Measurements from ENCODE around the gene NR2E1.

Gene NR2E1

DNA sequence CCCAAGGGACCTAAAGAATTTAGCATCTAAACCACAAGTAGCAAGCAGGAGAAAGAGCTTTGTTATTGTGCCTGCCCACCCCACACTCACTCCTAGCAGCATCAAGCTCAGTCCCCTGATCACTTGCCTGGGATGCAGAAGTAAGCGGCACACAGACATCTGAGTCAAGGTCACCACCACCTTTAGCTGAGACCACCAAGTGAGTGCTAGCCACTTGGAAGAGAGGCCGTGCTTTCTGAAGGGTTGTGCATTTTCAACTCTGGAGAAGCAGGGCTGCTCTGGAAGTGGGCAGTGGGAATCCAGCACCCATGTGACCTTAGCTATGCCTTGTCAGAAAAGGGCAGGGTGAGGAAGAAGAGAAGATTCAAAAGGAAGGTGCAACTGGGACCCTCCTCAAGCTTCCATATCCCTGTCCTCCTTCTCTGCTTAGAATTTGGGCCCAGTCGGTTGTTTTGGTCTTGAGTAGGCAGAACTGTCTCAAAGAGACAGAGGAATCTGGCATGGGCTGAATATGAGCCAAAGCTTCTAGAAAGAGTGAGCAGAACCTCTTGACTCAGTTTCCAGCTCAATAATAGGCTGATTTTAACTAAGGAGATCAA lies 6.2 kb downstream of the NR2E1 start:
- DNase-seq: no peak

- DNase-seq: no peak
Measured at GRCh38 chr6:108174371-108175175, 8.8 kb downstream of the NR2E1 start.

DNA sequence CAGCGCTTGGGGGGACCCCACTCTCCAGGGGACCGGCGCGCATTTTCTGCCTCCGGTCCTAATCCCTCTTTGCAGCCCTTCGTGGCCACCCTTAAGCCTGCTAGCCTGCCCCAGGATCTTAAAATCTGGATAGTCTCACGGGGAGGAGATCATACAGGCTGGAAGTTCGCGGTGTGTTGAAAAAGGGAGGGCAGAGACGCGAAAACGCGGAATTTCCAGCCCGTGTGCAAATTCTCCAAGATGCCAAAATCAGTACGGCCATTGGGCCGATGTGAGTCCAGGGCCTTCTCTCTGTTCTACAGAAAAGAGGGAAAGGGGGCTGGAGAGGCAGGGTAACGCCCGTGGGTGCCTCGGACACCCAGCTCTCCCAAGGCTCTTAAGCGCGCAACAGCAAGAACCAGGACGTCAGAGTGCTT lies 9.4 kb downstream of the NR2E1 start:
- DNase-seq: no peak

GRCh38 chr6:108175592-108176279 lies 9.9 kb downstream of the NR2E1 start:
- DNase-seq: no peak

GRCh38 chr6:108176281-108177089 lies 10.7 kb downstream of the NR2E1 start:
- no peak for DNase-seq

DNA sequence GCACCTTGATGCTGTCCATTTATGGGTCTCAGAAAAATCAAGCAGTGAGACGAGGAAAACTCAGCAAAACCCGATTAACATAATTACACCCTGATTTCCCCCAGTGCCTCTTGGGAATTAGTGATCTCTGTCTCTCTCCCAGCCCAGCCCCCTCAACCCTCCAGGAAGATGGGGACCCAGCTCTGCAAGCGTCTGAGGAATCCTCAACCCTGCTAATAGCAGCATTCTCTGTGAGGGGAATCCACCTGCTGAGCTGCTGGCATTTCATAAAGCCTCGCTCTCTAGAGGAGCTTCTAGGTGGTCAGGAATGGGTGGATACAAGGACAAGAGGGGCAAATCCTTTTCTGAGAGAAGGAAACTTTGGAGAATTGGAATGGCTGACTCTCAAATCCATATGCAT lies 13.9 kb downstream of the NR2E1 start:
- no peak for DNase-seq

- DNase-seq: no peak
Measured at GRCh38 chr6:108180266-108180665, 14.4 kb downstream of the NR2E1 start.

- no peak for DNase-seq
Measured at GRCh38 chr6:108180776-108181175, 15.0 kb downstream of the NR2E1 start.

- DNase-seq: no peak
Measured at GRCh38 chr6:108186226-108186625, 20.4 kb downstream of the NR2E1 start.

DNA sequence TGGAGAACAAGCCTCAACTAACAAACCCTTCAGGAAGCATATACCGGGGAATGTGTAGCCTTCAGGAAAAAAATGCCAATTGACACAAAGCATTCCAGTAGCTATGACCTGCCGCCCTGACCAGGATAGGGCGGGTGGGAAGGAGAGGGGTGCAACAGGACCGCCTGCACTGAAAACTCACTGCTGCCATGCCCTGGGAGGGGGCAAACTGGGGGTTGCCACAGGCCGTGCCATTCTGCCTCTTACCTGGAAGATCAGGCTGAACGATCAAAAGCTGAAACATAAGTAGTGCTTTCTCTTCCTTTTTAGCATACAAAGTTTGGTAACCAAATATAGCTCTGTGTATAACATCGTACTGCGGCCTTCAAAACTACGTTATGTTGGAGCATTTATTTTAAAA lies 21.7 kb downstream of the NR2E1 start:
- no peak for DNase-seq

GRCh38 chr6:108193131-108193530 lies 27.3 kb downstream of the NR2E1 start:
- no peak for DNase-seq

DNA sequence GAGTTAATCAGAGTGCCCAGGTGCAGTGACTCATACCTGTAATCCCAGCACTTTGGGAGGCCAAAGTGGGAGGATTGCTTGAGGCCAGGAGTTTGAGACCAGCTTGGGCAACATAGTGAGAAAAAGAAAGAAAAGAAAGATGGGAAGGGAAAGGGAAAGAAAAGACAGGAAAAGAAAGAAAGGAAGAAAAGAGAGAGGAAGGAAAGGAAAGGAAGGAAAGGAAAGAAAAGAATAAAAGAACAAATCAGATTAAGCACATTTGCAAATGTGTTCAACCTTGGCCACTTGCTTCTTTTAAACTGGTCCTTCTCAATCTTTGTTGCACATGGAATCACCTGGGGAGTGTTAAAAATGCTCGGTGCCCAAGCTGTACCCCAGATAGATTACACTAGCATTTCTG lies 28.0 kb downstream of the NR2E1 start:
- no peak for DNase-seq

DNA sequence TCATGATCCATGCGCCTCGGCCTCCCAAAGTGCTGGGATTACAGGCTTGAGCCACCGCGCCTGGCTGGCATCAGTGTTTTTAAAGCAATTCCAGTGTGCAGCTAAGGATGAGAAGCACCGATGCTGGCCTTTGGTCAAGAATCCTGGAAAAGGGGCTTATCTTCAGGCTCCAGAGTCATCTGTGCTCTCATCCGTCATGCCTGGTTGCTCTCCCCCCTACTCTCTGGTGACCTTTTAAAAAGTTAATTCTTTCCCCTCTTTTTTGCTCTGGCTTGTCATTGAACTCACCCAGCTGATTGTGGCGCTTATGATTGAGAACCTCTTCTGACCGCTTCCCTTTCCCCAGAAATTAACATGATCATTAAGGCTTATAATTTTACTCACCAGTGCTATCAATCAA lies 28.7 kb downstream of the NR2E1 start:
- DNase-seq: no peak

GRCh38 chr6:108195209-108195608 lies 29.4 kb downstream of the NR2E1 start:
- DNase-seq: no peak

DNA sequence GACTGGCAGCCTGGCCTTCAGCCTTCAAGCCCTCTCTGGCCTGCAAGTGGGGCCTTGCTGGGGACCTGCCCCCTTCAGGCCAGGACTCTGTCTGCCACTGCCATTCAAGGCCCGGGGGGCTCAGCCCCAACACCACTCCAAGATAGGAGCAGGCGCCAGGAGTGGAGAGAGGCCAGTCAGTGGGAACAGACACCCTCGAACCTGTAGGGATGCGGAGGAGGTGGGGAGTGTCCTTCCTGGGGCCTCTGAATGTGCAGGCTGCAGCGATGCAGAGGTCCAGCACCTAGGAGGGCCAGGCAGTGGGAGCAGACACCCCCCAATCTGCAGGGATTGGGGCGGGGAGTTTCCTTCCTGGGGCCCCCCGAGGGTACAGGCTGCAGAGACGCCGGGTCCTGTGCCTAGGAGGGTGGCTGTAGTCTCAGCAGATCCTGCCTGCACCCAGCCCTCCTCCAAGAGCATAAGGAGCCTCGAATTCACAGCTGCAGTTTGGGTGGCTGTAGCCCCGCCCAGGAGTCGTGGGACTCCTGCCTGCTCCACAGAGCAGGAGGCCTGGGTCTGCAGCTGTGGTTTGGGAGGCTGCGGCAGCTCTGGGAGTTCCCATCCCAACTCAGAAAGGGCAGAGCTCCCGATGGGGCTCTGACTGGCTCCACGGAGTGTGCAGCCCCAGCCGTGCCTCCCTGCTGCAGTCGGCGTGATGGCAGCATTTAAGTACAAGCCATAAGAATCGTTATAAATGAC lies 33.1 kb downstream of the NR2E1 start:
- DNase-seq: no peak

GRCh38 chr6:108200186-108200585 lies 34.4 kb downstream of the NR2E1 start:
- no peak for DNase-seq

- peak; percentile 80 for DNase-seq
Measured at GRCh38 chr6:108200631-108201030, 34.8 kb downstream of the NR2E1 start.

DNA sequence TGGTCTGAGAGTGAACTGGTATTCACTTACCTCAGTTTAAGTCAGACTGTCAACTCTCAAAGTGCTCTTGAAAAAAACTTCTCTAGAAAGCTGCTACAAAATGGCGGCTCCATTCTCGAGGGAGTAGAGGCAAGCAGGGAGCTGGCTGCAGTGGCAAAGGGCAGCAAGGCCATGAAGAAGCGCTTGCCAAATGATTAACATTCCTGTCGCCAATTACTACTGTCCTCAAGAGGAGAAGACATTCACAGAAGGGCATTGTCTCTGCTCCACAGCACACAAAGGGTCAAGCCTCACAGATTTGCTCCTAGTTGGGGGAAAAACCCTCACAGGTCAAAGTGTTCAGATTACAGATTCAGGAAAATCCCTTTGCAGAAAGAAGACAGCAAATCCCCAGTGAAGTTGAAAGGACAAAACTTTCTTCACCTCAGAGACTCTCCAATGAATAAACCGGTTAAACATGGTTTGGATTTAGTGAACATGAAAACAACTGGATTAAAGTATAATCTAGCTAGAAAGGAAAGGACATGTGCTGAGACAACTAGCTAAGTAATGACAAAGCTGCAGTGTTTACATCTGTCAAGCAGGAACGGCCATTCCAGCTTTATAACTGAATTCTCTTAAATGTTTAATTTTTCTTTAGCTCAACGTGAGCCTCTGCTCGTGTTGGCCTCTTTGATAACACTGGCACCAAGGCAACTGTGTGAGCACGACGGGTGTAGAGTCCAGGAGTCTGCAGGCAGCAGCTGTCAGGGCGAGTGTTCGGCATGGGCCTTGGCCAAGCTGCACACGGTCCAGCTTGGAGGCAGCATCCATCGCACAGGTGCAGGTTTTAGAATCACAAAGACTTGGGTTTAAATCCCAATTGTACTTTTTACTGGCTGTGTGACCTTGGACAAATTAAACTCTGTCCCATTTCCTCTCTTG lies 37.6 kb downstream of the NR2E1 start:
- DNase-seq: no peak

- no peak for DNase-seq
Measured at GRCh38 chr6:108207013-108207412, 41.2 kb downstream of the NR2E1 start.

DNA sequence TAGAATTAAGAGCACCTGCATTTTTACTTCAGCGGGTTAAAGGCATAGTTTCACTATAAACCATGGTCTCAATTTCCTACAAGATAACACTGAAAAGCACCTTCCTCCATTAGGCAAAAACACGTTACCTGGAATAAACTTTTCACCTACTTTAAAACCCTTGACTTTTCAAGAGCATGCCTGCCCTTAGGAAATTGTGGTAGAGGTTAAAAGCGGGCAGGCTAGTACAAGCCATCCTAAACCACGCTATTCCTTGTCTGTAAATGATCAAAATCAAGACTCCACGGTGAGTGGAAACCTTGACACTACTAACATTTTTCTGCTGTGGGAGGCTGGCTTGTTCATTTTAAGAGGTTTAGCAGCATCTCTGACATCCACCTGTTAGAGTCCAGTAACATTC lies 43.9 kb downstream of the NR2E1 start:
- no peak for DNase-seq

- DNase-seq: no peak
Measured at GRCh38 chr6:108210556-108210955, 44.7 kb downstream of the NR2E1 start.
